H1 (cell line): ENCODE measurements around the gene DMRT1. TPM values are rescaled to one million over a fixed set of nuclear protein-coding genes. Genes with fewer than 3 reads are reported as not detected.

ENCODE experiments used
- CTCF ChIA-PET: fragments of 300-600 bp; sonication (Branson Sonifier 250); formaldehyde crosslinking; loops from one replicate; lab custom pipeline; 2021; ENCODE audit not compliant: partially characterized antibody; lab: Charles Lee
- POLR2A ChIA-PET: fragments of 300-600 bp; sonication (Branson Sonifier 250); formaldehyde crosslinking; loops from one replicate; lab custom pipeline; 2021; ENCODE audit warnings: inconsistent platforms; ENCODE audit not compliant: partially characterized antibody; lab: Charles Lee
- DNase-seq, 2 experiments: peaks; one replicate each; pipeline versions ENCODE4 v3.0.0 to v3.0.0-alpha.2; 2010 to 2022; ENCODE audit warnings: low spot score in 2 of 2, low read depth in 1 of 2, mixed read lengths in 1 of 2
- FAIRE-seq: peaks from 2 replicates; lab custom pipeline; 2011; peaks lifted over from hg19 to GRCh38; lab: Jason Lieb, UNC
- H2AFZ ChIP-seq: 2 replicates; pipeline ENCODE4 v1.8.1; 2012; ENCODE audit warnings: low read length, inconsistent platforms
- H2AK5ac ChIP-seq: 2 replicates; pipeline ENCODE4 v1.6.1; 2013; ENCODE audit warnings: low read depth, low read length
- H2BK120ac ChIP-seq: replicated peaks from 2 replicates; pipeline ENCODE3; 2013; ENCODE audit warnings: low read depth, low read length, inconsistent platforms
- H2BK12ac ChIP-seq: 2 replicates; pipeline ENCODE4 v1.6.1; 2013; ENCODE audit warnings: low read depth, low read length
- H2BK15ac ChIP-seq: 2 replicates; pipeline ENCODE4 v1.6.1; 2013; ENCODE audit warnings: low read length
- H2BK20ac ChIP-seq: 2 replicates; pipeline ENCODE4 v1.6.1; 2013; ENCODE audit warnings: low read length
- H2BK5ac ChIP-seq: 2 replicates; pipeline ENCODE4 v1.6.1; 2013; ENCODE audit warnings: low read depth, low read length
- H3K14ac ChIP-seq: 2 replicates; pipeline ENCODE4 v1.6.1; 2013; ENCODE audit warnings: inconsistent platforms; ENCODE audit not compliant: insufficient read length
- H3K18ac ChIP-seq: 2 replicates; pipeline ENCODE4 v1.6.1; 2013; ENCODE audit warnings: low read length; ENCODE audit errors: extremely low read depth
- H3K23ac ChIP-seq: 2 replicates; pipeline ENCODE4 v1.6.1; 2013; ENCODE audit warnings: inconsistent platforms; ENCODE audit not compliant: insufficient read length
- H3K23me2 ChIP-seq: 2 replicates; pipeline ENCODE4 v1.6.1; 2013; ENCODE audit warnings: low read depth, low read length
- H3K27ac ChIP-seq: 2 replicates; pipeline ENCODE4 v1.6.1; 2011; ENCODE audit warnings: low read depth, low read length, inconsistent platforms
- H3K27me3 ChIP-seq, 4 experiments: replicated peaks in 1 of 4; 1 replicate in 1 of 4; 2 replicates in 3 of 4; pipeline versions ENCODE4 v1.6.1 to v1.8.1; 2011 to 2013; ENCODE audit warnings: low read length in 3 of 4, mild to moderate bottlenecking in 3 of 4, inconsistent platforms in 2 of 4, mixed read lengths in 2 of 4, moderate library complexity in 1 of 4; ENCODE audit not compliant: control insufficient read depth in 3 of 4, insufficient read depth in 3 of 4; ENCODE audit errors: extremely low read depth in 1 of 4
- H3K36me3 ChIP-seq, 4 experiments: 2 replicates each; pipeline versions ENCODE4 v1.6.1 to v1.8.1; 2011 to 2013; ENCODE audit warnings: mild to moderate bottlenecking in 4 of 4, low read length in 3 of 4, moderate library complexity in 2 of 4, control low read depth in 1 of 4, inconsistent platforms in 1 of 4; ENCODE audit not compliant: insufficient read depth in 4 of 4, control insufficient read depth in 2 of 4
- H3K4ac ChIP-seq: replicated peaks from 2 replicates; pipeline ENCODE3; 2013; ENCODE audit warnings: low read length, low read depth, mixed read lengths, inconsistent platforms; ENCODE audit not compliant: insufficient read length
- H3K4me1 ChIP-seq, 4 experiments: replicated peaks in 1 of 4; 1 replicate in 1 of 4; 2 replicates in 3 of 4; pipeline versions ENCODE4 v1.6.1 to v1.8.1; 2011 to 2013; ENCODE audit warnings: low read length in 3 of 4, inconsistent platforms in 2 of 4, mixed read lengths in 1 of 4; ENCODE audit not compliant: insufficient read depth in 4 of 4, control insufficient read depth in 3 of 4
- H3K4me2 ChIP-seq, 2 experiments: 2 replicates each; pipeline versions ENCODE4 v1.6.1 to v1.8.1; 2011 to 2013; ENCODE audit warnings: low read depth in 2 of 2, low read length in 2 of 2, control low read depth in 1 of 2, inconsistent platforms in 1 of 2, mild to moderate bottlenecking in 1 of 2; ENCODE audit not compliant: insufficient read depth in 1 of 2
- H3K4me3 ChIP-seq, 4 experiments: fragments of 200-600, 300-600 bp in 1 of 4; sonication (generic), shearing (Covaris generic), sonication (Bioruptor Twin) in 1 of 4; 2 replicates each; pipeline versions ENCODE4 v1.5.1 to v1.8.1; 2011 to 2016; ENCODE audit warnings: low read length in 4 of 4, low read depth in 3 of 4, control low read depth in 2 of 4, inconsistent platforms in 2 of 4, mild to moderate bottlenecking in 2 of 4, mixed read lengths in 1 of 4, moderate library complexity in 1 of 4; ENCODE audit not compliant: insufficient read depth in 2 of 4; ENCODE audit errors: extremely low read depth in 1 of 4
- H3K56ac ChIP-seq: replicated peaks from 2 replicates; pipeline ENCODE3; 2013; ENCODE audit warnings: low read depth, mild to moderate bottlenecking, mixed read lengths, low read length, inconsistent platforms; ENCODE audit not compliant: insufficient read length
- H3K79me1 ChIP-seq: 2 replicates; pipeline ENCODE4 v1.6.1; 2013; ENCODE audit warnings: low read depth, low read length, control low read depth
- H3K79me2 ChIP-seq, 2 experiments: 2 replicates each; pipeline versions ENCODE4 v1.6.1 to v1.8.1; 2012 to 2013; ENCODE audit warnings: low read length in 2 of 2, mild to moderate bottlenecking in 2 of 2, inconsistent platforms in 1 of 2; ENCODE audit not compliant: insufficient read depth in 2 of 2, control insufficient read depth in 1 of 2
- H3K9ac ChIP-seq, 4 experiments: replicated peaks in 1 of 4; 1 replicate in 1 of 4; 2 replicates in 3 of 4; pipeline versions ENCODE4 v1.6.1 to v1.8.1; 2011 to 2013; ENCODE audit warnings: low read depth in 3 of 4, low read length in 3 of 4, control low read depth in 2 of 4, mild to moderate bottlenecking in 2 of 4, moderate library complexity in 2 of 4, inconsistent platforms in 1 of 4; ENCODE audit errors: extremely low read depth in 1 of 4
- H3K9me3 ChIP-seq, 2 experiments: 2 replicates each; pipeline versions ENCODE4 v1.6.1 to v1.8.1; 2012 to 2013; ENCODE audit warnings: mild to moderate bottlenecking in 2 of 2, moderate library complexity in 2 of 2, control low read depth in 1 of 2, inconsistent platforms in 1 of 2, low read depth in 1 of 2, low read length in 1 of 2, mixed read lengths in 1 of 2; ENCODE audit not compliant: insufficient read depth in 2 of 2
- H4K20me1 ChIP-seq, 2 experiments: replicated peaks in 1 of 2; 2 replicates each; pipeline versions ENCODE3 to v1.8.1; 2011 to 2013; ENCODE audit warnings: inconsistent platforms in 2 of 2, low read length in 2 of 2, mild to moderate bottlenecking in 1 of 2; ENCODE audit not compliant: insufficient read depth in 2 of 2, control insufficient read depth in 1 of 2
- H4K5ac ChIP-seq: 2 replicates; pipeline ENCODE4 v1.6.1; 2013; ENCODE audit warnings: low read length, low read depth, mixed read lengths, inconsistent platforms; ENCODE audit not compliant: insufficient read length
- H4K8ac ChIP-seq: 2 replicates; pipeline ENCODE4 v1.8.0; 2013; ENCODE audit warnings: mild to moderate bottlenecking, moderate library complexity, low read length, inconsistent platforms; ENCODE audit not compliant: insufficient read depth; ENCODE audit errors: extremely low read depth
- H4K91ac ChIP-seq: replicated peaks from 2 replicates; pipeline ENCODE3; 2013; ENCODE audit warnings: low read length, mixed read lengths, inconsistent platforms; ENCODE audit not compliant: insufficient read length
- ASH2L ChIP-seq: fragments of 200-600, 300-600 bp; sonication (generic); IDR thresholded peaks from one replicate; pipeline ENCODE4 v1.7.1; 2017; ENCODE audit warnings: low read length
- CBX5 ChIP-seq: fragments of 300-800, 300-1000 bp; sonication (generic); IDR thresholded peaks from 2 replicates; pipeline ENCODE4 v1.7.1; 2016; ENCODE audit warnings: antibody characterized with exemption, low read length, low read depth
- CBX8 ChIP-seq: fragments of 300-800, 300-1000 bp; sonication (generic); IDR thresholded peaks from 2 replicates; pipeline ENCODE4 v1.7.1; 2016; ENCODE audit warnings: low read depth, low read length, borderline replicate concordance
- CHD2 ChIP-seq: IDR thresholded peaks from 2 replicates; pipeline ENCODE4 v1.6.1; 2012; ENCODE audit warnings: low read length, improper control_type of control experiment
- E2F6 ChIP-seq: IDR thresholded peaks from 2 replicates; pipeline ENCODE4 v1.6.1; 2012; ENCODE audit warnings: inconsistent platforms
- KDM1A ChIP-seq: fragments of 200-600, 300-600 bp; sonication (generic); IDR thresholded peaks from 2 replicates; pipeline ENCODE4 v1.7.1; 2016; ENCODE audit warnings: mild to moderate bottlenecking, low read length, borderline replicate concordance
- MAX ChIP-seq: IDR thresholded peaks from 2 replicates; pipeline ENCODE4 v1.6.1; 2012; ENCODE audit warnings: inconsistent platforms
- POU5F1 ChIP-seq: IDR thresholded peaks from 2 replicates; pipeline ENCODE4 v1.6.1; 2011; ENCODE audit warnings: low read depth, mild to moderate bottlenecking, low read length, moderate library complexity
- WGBS, 2 experiments: shearing (Covaris generic) in 1 of 2; methylation state at CpG; one replicate each; pipeline versions ENCODE4 v1.1.6 to v1.1.7; 2013 to 2015; ENCODE audit warnings: low lambda C conversion rate in 2 of 2, mixed read lengths in 2 of 2, inconsistent platforms in 1 of 2, low coverage in 1 of 2, missing lambda C conversion rate in 1 of 2; ENCODE audit not compliant: insufficient replicate concordance in 2 of 2, insufficient coverage in 1 of 2, insufficient read length in 1 of 2; ENCODE audit errors: extremely low coverage in 1 of 2, missing lambda C conversion rate in 1 of 2; 5-methylcytosine and 5-hydroxymethylcytosine counted together
- polyA plus RNA-seq, 7 experiments: library from polyadenylated mRNA; depleted of rRNA in 3 of 7; stranded (reverse) in 5 of 7; unstranded in 2 of 7; fragments of >200 nt in 5 of 7; fragments of 200-250 nt in 2 of 7; gene quantifications; 1 replicate in 5 of 7; 2 replicates in 1 of 7; 4 replicates in 1 of 7; pipeline versions ENCODE4 v1.2.1 to v1.2.3, GENCODE V29; 2011 to 2013; ENCODE audit warnings: missing spikeins in 2 of 7, mixed read lengths in 2 of 7
- total RNA-seq: library from RNA; stranded (reverse); fragmentation: NEBNext Ultra II Directional; extraction: Animal tissue kit (Norgen Biotek cat#: 25700); gene quantifications from 2 replicates; pipeline ENCODE4 v1.2.1, GENCODE V29; 2021

The DMRT1 gene
- total and polyA plus RNA-seq, 2 of the 8 experiments (the other 6 are each of a cell fraction or from before 2014, with no cell fraction given) = 0.15 TPM; not detected in 1

- no peak overlapping the region; a peak in 1 of 4 replicates for H3K4me2 ChIP-seq
- no peak overlapping the region for H2AFZ ChIP-seq
- no peak overlapping the region for H3K18ac ChIP-seq
- 85% methylated on average over 6 of the region's 6 CpGs; no CpG with 5 or more reads in 1 of the 2 experiments for WGBS, 2 experiments
- H3K56ac ChIP-seq = no peak overlapping the region
- no peaks in the 10 kb centered on the region for H3K79me1 ChIP-seq
- no peak for DNase-seq
- no peak overlapping the region for H2BK12ac ChIP-seq
- no peak overlapping the region for H2AK5ac ChIP-seq
- no peaks in the 10 kb centered on the region for H3K23me2 ChIP-seq
- no peaks in the 10 kb centered on the region; a peak in 2 of 7 replicates for H3K27me3 ChIP-seq
- H3K79me2 ChIP-seq = no peaks in the 10 kb centered on the region
- H3K14ac ChIP-seq = no peak overlapping the region
- H2BK15ac ChIP-seq = no peak overlapping the region; the same call in 1 of the 2 replicates
- no peaks in the 10 kb centered on the region for H3K9me3 ChIP-seq
- H3K27ac ChIP-seq = no peak overlapping the region
- H3K4me1 ChIP-seq = peaks cover 0 to 15% (median 2%) of the 10 kb centered on the region in 4 experiments; a peak in 3 of 7 replicates
- H3K4me3 ChIP-seq = no peak overlapping the region
- no peak overlapping the region for H4K91ac ChIP-seq
- ChIA-PET CTCF (interaction anchor here (1.8 kb wide), 1 partner anchor 42 kb away, joined by 3 read pairs; no protein-coding TSS in a partner anchor), POLR2A (no interaction called here)
- no peak overlapping the region for H4K8ac ChIP-seq
- no peak overlapping the region for H3K4ac ChIP-seq
- H2BK5ac ChIP-seq = no peak overlapping the region
- no peak overlapping the region for H2BK120ac ChIP-seq
- H2BK20ac ChIP-seq = no peak overlapping the region
- no peaks in the 10 kb centered on the region for H3K36me3 ChIP-seq
- FAIRE-seq = no peak
- no peaks in the 10 kb centered on the region for H4K20me1 ChIP-seq
- H3K9ac ChIP-seq = no peak overlapping the region
- no peak overlapping the region for H3K23ac ChIP-seq
- no peak overlapping the region for H4K5ac ChIP-seq
- TF ChIP-seq ASH2L = no peak
- TF ChIP-seq CHD2 = no peak
- TF ChIP-seq CBX8 = no peak
- no peak for TF ChIP-seq MAX
- no peak for TF ChIP-seq KDM1A
- TF ChIP-seq E2F6 = no peak
- TF ChIP-seq CBX5 = no peak
- TF ChIP-seq POU5F1 = no peak
Measured at GRCh38 chr9:905906-906305, 64.4 kb downstream of the DMRT1 start.
